NK-92 (cell line): ENCODE data around the gene PNPLA8.

Experiments used
- DNase-seq: peaks from one replicate; lab custom pipeline; 2025; ENCODE audit not compliant: unreplicated experiment; lab: John Stamatoyannopoulos, UW

The PNPLA8 gene

GRCh38 chr7:108448584-108449505, 77.1 kb downstream of the PNPLA8 start:
- no peak for DNase-seq

GRCh38 chr7:108442039-108442568, 83.8 kb downstream of the PNPLA8 start:
- DNase-seq: no peak

GRCh38 chr7:108441392-108441955, 84.5 kb downstream of the PNPLA8 start:
- no peak for DNase-seq

- DNase-seq: no peak
These were observed 85.3 kb downstream of the PNPLA8 start for GRCh38 chr7:108440613-108441012.

GRCh38 chr7:108436906-108437305, 89.0 kb downstream of the PNPLA8 start:
- no peak for DNase-seq

GRCh38 chr7:108434010-108434409, 91.9 kb downstream of the PNPLA8 start:
- DNase-seq: no peak

GRCh38 chr7:108431099-108431498, 94.8 kb downstream of the PNPLA8 start:
- DNase-seq: no peak

GRCh38 chr7:108430664-108431063, 95.3 kb downstream of the PNPLA8 start:
- no peak for DNase-seq

GRCh38 chr7:108427766-108428165, 98.2 kb downstream of the PNPLA8 start:
- DNase-seq: no peak

GRCh38 chr7:108425714-108426275, 100.1 kb downstream of the PNPLA8 start:
- no peak for DNase-seq

GRCh38 chr7:108424013-108424412, 101.9 kb downstream of the PNPLA8 start:
- no peak for DNase-seq

GRCh38 chr7:108423089-108423989, 102.6 kb downstream of the PNPLA8 start:
- DNase-seq: no peak

GRCh38 chr7:108421720-108422331, 104.1 kb downstream of the PNPLA8 start:
- DNase-seq: no peak
